Stimulated activated CD4-positive, alpha-beta T cell treated with anti-CD3 and anti-CD28 coated beads, Interleukin-1b, Interleukin-23, amount 100 ng/mL, for 48 hours (primary cell): ENCODE measurements around the gene BRICD5.

Source experiments
- DNase-seq: peaks from one replicate; pipeline ENCODE4 v3.0.0-alpha.2; 2020

The BRICD5 gene

DNA sequence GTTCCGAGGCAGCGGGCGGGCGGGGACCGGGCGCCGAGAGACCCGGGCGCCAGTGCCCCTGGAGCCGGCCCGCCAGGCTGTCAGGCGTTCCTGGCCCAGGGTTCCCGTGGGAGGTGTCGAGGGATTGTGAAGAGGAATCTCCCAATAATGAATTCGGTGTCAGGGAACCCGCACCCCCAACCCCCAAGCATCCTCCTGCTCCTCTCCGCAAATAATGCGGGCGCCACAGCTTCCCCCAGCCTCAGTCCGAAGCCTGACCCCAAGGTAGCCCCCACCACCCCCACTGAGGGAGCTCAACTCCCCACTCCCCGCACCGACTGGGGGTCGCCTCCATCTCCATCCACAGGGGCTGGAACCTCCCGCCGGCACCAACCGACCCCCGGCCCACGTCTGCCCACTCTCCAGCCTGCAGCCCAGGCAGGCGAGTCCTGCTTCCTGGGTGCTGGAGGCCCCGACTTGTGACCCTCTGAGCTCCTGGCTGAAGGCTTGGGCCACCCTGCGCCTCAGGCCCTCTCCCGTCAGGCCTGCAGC lies 13.6 kb downstream of the BRICD5 start:
- DNase-seq, result no peak

DNA sequence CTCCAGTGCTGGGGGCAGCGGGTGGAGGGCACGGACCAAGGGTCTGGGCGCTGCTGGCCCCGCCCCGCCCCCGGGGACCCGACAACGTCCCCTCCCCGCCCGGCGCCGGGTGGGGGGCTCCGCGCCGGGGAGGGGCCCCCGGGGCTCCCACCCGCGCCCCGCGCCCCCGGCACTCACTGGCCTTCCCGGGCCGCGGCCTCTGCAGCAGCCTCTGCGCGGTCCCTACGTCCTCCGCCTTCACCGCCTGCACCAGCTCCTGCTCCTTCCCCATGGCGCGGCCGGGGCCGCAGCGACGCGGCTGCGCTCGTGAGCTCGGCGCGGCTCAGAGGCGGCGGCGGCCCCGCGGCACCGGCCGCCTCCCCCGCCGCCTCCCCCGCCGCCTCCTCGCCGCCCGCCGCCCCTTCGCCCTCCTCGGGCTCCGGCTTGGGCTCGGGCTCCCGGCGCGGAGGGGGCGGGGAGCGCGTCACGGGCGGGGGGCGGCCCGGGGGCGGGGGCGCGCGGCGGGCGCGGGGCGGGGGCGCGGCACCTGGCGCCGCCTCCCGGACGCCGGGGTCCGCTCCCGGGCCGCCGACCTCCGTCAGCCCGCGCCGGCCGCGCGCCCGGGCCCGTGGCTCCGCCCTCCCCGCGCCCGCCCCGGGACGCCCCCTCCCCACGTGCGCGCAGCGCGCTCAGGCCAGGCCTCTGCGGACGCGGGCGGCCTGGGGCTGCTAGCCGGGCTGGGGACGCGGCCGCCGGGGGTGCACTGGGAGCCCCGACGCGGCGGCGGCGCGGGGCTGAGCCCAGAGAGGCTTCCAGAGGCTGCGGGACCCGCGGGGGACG lies 14.3 kb downstream of the BRICD5 start, which contains the start of gene CASKIN1:
Gene CASKIN1, minus strand, starts transcription at position 444 of the 819 bp plus-strand sequence. Its CDS starts 173 bp downstream, at position 271.
- no peak for DNase-seq

DNA sequence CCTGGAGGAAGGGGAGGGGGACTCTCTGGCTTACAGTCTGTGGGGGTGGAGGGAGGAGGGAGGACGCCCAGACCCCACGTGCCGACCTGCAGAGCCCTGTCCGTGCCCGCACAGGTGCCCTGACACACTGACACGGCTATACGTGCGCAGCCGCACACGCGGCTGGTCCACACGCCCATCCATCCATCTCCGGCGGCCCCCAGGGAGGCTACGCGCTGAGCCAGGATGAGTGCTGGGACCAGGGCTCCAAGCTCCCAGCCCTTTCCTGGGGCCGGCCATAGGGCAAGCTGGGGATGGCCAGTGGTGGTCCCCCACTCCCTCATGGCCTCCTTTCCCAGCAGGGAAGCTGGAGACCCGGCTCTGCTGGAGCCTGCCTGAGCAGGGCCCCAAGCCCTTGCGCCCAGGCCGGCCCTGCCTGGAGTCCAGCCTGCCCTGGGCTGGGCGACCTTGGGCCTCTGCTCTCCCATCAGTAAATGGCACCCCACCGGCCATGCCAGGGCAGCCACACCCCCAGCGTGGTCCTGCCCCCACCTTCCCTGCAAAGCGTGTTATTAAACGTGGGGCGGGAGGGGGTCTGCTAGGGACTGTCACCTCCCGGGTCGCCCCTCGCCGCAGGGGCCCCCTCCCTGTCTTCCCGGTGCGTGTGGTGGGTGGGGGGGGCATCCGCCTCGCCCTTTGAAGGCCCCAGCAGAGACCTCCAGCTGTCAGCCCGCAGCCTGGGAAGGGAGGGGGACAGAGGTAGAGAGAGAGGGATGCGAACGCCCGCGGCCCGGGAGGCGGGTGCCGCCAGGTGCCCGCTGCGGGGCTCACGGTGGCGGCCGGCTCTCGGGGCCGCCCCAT lies 15.1 kb downstream of the BRICD5 start:
- no peak for DNase-seq

DNA sequence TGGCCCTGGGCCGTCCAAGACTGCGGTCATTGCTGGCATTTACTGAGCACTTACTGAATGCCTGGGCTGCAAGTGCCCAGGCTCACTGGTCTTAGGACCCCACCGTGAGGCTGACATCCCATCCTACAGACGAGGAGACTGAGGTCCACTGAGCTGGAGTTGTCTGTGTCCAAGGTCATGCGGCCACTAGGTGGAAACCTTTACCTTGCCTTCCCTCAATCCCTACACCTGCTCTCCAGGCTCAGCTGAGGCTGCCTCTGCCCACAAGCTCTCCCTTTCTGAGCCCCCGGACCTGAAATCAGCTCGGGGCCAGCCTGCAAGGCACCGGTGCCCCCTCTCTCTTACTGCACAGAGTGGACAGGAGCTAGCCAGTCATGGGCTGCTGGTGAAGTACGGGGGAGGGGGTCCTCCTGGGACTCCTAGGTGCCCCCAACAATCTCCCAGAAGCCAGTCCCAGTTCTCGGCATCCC lies 15.8 kb downstream of the BRICD5 start:
- peak; percentile 45 for DNase-seq

DNA sequence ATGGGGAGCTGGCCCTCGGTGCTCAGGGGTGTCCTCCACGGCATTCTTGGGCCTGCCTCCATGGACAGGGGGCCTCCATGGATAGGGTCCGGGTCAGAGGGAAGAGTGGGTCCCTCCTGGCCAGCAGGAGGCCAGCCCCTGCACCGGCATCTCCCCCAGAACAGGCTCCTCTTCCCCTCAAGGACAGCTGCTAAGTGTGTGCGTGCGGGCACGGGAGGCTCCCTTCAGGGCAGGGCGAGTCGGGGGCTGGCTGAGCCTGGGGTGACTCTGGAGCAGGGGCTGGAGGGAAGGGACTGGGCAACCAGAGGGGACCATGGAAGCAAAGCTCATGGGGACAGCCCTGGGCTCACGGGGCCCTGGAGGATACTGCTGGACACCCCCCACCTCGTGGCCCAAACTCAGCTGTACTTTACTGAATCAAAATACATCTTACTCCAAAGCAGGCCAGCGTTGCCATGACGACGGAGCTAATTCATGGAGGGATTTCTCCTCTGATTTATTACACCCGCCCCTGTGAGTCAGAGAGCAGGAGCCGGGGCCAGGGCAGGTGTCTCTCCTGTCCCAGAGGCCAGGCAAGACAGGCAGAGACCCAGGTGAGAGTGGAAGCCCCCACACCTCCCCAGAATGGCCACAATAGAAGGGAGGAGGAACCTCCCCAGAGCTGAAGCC lies 16.4 kb downstream of the BRICD5 start:
- DNase-seq, result no peak

DNA sequence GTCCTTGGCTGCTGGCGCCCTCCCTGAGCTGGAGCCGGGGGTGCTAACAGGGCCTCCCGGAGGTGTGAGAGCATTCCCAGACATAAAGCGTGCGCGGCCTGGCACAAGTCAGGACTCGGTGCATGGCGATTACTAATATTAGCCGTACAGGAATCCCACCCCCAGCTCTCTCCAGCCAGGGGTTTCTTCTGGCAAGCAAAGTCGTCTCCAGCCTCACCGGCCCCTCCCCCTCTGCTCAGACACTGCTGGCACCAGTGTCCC lies 19.3 kb downstream of the BRICD5 start:
- DNase-seq, result no peak

DNA sequence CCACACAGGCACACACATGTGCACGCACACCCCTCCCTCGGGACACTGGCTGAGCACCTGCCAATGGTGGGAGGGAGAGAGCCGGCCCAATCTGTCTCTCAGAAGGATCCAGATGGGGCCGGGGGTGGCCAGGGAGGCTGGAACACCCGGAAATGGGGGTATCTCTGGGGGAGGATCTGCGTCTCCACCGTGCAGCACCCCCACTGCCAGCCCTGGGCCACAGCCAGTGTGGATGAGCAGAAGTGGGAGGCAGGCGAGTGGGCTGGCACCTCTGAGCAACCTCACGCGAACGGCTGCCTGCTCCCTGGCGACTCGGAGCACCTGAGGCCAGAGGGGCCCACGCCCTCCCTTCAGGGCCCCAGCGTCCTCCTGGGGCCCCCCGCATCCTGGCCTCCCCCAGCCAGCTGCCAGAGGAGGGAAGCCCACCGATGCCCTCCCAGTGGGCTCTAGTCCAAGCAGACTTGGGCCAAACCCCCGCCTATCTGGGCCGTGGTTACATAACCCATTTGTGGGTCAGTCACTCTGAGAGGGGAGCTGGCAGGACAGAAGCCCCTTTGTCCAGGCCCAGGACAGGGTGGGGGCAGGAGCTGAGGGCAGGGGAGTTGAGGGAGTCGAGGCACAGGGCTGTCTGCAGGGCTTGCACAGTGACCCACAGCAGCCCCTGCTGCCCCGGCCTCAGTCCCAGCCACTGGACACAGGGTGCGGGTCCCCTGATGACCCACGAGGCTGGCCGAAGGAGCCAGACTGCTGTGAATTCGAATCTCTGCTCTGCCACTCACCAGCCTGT lies 19.8 kb downstream of the BRICD5 start:
- no peak for DNase-seq

DNA sequence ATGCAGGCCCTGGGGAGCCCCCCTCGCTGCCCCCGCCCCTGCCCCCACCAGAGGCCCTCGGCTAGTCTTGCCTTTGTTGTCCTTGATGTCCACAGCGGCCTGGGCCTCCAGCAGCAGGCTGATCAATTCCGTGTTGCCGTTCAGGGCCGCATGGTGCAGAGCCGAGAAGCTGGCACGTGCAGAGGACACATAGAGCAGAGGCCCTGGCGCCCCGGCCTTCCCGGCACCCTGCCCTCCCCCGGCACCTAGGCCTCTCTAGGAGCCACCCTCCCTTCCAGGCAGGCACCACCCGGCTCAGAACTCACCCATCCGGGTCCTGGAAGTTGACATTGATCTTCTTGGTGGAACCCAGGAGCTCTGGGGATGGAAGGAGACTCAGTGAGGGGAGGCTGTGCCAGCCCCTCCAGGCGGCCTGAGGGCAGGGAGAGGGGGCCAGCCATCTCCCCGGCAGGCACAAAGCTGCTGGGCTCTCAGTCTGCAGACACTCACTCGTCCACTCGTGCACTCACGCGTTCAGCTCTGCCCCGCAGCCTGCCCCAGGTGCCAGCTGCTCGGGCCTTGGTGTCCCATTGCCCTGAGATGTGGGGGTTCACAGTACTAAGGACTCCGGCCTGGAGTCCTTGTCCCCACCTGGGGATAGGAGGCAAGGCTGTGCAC lies 20.5 kb downstream of the BRICD5 start:
- DNase-seq, result no peak

DNA sequence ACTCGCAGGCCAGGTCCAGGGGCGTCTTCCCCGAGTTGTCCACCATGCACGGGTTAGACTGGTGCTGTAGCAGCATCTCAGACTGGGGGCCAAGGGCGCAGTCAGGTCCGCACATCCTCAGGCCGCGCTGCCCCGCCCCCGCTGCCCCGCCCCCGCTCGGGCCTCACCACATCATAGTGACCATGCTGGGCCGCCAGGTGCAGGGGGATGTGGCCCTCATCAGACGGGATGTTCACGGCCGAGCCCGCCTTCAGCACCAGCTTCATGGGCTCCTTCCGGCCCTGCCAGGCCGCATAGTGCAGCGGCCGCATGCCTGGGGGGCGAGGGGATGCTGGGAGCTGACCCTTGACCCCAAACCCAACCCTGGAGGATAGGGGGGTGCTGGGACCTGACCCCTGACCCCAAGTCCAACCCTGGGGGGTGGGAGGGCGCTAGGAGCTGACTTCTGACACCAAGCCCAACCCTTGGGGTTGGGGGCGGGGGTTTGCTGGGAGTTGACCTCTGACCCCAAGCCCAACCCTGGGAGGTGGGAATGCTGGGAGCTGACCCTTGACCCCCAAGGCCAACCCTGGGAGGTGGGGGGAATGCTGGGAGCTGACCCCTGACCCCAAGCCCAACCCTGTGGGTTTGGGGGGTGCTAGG lies 21.3 kb downstream of the BRICD5 start:
- DNase-seq, result no peak

DNA sequence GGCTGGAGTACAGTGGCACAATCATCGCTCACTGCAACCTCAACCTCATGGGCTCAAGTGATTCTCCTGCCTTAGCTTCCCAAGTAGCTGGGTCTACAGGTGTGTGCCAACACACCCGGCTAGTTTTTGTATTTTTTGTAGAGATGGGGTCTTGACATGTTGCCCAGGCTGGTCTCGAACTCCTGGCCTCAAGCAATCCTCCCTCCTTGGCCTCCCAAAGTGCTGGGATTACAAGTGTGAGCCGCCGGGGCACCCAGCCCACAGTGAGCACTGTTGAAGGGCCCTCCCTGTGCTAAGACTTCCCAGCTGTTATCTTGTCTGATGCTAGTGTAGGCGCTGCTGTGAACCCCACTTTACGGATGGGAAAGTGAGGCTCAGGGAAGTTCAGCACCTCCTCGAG lies 22.3 kb downstream of the BRICD5 start:
- DNase-seq, result no peak

DNA sequence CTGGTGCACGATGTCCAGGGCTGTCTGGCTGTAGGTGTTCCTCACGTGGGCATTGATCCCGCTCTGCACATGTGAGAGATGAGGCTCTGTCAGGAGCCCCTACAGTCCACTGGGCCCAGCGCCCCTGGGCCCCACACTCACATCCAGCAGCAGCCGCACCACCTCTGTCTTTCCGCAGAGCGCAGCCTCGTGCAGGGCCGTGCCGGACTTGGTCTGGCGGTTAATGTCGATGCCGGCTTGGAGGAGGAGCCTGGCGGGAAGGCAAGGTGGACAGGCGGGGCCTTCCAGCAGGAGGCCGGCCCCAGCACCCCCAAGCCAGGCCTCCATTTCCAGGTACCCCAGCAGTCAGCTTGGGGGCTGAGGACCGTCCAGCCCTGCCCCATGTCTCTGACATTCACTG lies 23.5 kb downstream of the BRICD5 start:
- no peak for DNase-seq

DNA sequence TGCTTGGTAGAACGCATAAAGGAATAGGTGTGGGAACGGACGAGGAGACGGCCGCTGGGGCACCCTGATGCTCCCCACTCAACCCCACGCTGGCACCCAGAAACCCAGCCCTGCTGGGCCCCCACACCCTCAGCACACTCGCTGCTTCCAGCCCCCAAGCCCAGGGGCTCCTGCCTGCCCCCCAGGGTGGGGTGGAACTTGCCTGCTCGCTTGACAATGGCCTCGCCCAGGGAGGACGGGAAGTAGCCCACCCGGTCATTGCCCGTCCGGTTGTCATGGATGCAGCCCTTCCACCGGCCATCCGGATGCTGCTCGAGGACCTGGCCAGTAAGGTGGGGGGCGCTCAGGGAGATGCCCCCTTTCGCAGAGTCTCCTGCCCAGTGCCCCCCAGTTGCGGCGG lies 24.2 kb downstream of the BRICD5 start:
- no peak for DNase-seq

DNA sequence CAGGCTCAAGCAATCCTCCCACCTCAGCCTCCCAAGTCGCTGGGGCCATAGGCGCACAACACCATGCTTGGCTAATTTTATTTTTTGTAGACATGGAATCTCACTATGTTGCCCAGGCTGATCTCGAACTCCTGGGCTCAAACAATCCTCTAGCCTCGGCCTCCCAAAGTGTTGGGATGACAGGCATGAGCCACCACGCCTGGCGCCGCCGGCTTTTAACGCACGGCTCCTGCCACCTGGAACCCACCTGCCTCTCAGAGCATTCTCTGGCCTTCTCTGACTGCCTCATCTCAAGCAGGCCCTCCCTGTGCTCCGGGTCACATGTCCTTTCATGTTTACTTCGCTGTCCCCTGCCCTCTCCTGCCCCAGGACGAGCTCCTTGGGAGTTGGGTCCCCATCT lies 24.6 kb downstream of the BRICD5 start:
- no peak for DNase-seq

DNA sequence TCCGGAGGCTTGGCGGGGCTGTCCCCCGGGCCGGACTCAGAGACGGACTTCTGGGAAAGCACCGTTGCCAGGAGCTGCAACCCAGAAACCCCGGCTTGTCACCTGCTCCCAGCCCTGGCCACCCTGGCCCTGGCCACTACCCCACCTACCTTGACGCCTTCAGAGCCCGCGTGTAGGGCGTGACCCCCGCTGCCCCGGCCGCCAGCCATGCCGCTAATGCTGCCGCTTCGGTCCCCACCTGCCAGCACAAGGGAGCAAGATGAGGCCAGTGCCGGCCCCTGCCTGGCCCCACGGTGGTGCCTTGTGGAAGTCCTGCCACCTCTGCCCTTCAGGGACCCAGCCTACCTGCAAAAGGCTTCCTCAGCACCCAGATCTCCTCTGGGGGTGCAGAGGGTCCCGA lies 25.7 kb downstream of the BRICD5 start:
- no peak for DNase-seq

DNA sequence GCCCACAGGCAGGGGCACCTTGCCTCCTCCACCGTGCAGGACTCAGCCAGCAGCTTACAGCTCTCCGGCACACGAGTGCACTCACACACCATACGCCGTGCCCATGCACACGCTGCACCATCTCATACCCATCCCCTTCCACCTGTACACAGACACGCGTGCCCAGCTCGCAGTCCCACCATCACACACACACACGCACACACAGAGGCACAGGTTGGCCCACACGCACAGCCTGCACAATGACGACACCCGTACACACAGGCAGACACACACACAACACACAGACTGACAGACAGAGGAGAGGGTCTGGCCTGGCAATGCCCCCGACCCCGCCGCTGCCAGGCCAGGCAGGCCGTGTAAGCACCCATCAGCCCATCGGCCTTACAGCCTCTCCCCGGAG lies 26.3 kb downstream of the BRICD5 start:
- no peak for DNase-seq

DNA sequence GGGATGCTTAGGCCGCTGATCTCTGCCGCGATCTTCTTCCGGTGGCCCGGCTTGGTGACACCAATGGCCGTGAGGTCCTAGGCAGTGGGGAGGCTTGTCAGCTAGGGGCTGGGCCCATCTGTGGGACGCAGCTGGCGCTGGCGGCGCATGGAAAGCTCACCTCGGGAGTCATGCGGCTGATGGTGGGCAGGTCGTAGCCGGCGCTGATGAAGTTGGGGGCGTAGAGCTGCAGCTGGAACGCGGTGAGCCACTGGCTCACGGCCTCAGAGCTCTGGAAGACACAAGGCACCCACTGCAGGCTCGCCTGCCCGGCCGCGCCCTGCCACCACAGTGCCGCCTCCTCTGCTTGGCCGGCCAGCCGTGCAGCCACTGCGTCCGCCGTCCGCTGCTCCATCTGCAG lies 27.0 kb downstream of the BRICD5 start:
- no peak for DNase-seq

DNA sequence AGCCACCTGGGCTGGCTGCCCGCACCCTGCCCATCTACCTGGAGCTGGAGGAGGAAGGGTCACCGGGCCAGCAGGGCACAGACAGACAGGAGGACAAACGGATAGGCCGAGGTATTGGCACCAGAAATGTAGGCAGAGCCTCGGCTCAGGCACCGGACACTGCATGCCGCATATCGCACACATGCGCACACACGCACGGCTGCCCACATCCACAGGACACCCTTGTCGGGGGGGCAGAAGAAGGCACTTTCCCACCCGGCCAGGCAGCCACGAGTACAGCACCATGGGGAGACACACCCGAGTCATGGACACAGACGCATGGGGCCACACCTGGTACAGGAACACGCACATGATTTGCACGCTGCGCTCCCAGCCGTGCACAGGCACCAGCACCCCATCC lies 28.7 kb downstream of the BRICD5 start:
- DNase-seq, result no peak

DNA sequence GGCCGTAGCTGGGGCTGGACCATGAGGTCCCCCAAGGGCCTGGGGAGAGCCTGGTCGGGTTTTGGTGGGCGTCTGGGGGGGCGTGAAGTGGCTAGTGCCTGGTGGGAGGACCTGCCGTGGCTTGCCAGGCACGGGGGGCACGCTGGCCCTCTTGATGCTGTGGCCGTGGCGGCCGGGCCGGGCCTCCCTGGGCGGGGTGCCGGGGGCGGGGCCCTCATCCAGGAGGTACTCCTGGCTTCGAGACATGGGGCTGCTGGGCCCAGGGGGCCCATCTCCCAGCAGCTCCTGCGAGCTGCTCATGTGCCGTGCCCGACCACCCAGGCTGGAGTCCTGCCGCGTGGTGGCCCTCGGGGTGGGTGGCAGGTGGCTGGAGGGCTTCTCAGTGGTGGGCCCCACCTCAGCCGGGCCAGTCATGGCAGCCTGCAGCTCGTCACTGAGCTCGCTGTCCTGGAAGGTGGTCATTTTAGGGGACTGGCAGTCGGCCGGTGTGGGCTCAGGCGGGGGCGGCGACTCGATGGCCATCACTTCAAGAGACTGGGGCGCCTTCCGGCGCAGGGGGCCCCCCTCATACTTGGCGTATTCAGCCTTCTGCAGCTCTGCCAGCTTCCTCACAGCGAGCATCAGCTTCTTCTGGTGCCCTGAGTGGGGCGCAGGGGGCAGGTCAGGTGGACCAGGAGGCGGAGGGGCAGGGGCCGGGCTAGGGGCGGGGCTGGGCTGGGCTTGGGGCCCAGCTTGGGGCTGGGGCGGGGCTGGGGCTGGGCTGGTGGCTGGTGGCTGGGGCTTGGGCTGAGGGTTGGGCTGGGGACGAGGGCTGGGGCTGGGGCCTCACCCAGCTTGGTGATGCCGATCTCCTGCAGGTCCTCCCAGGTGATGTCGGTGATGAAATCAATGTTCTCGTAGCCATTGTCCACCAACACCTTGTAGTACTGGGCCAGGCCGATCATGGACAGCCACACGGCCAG lies 29.4 kb downstream of the BRICD5 start:
- no peak for DNase-seq

DNA sequence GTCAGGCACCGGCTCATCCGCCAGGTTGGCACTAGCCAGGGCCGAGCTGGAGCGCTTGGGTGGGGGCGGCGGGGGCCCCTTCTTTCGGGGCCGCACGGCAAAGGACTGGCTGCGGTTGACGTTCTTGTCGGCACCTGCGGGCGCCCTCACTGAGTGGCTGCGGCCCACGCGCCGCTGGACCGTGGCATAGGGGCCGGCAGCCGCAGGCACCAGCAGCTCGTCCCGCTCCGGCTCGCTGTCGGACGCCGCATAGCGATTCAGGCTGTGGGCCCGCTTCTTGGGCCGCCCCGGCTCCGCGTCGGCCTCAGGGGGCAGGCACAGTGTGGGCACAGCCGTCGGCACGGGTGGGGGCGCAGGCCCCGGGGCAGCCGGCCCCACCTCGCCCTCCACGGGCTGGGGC lies 30.2 kb downstream of the BRICD5 start:
- DNase-seq, result no peak

DNA sequence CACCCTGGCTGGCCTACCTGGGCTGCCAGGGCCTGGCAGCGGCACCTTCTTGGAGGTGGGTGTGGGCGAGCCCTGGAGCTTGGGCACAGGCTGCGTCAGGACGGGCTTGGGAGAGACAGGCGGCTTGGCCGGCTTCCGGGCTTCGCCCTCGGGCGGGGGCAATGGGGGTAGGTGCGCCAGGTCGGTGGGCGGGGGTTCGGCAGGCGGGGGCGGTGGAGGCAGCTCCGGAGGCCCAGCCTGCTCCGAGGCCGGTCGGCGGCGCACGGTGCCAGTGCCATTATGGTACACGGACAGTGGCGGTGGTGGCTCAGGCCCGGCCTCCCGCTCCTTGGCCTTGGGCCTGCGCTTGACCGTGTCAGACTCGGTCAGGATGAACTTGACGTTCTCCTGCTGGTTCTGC lies 31.1 kb downstream of the BRICD5 start:
- DNase-seq, result no peak
